HEK293T (cell line): ENCODE measurements around the gene PRPF6.
A peak's percentile ranks its signal among the peaks of the same experiment; 100 is the strongest.

Experiments
- CTCF ChIA-PET: fragments of 350-600 bp; formaldehyde crosslinking; extraction: SDS; loops from one replicate; lab custom pipeline; 2021; ENCODE audit warnings: antibody characterized with exemption, inconsistent platforms; lab: Yijun Ruan, JAX
- POLR2A ChIA-PET: fragments of 350-600 bp; formaldehyde crosslinking; extraction: SDS; loops from one replicate; lab custom pipeline; 2020; ENCODE audit warnings: antibody characterized with exemption, inconsistent platforms; lab: Yijun Ruan, JAX
- DNase-seq: peaks from one replicate; pipeline ENCODE4 v3.0.0; 2012; ENCODE audit warnings: mixed read lengths; ENCODE audit errors: extremely low spot score
- ARNT ChIP-seq: fragments of 450-650 bp; IDR thresholded peaks from 2 replicates; pipeline ENCODE4 v1.6.1; 2017; ENCODE audit warnings: mild to moderate bottlenecking
- BHLHE40 ChIP-seq: fragments of 450-650 bp; IDR thresholded peaks from 2 replicates; pipeline ENCODE4 v1.6.1; 2016; ENCODE audit warnings: mild to moderate bottlenecking, moderate library complexity, borderline replicate concordance
- CTBP1 ChIP-seq: fragments of 450-650 bp; IDR thresholded peaks from 2 replicates; pipeline ENCODE4 v1.6.1; 2016; ENCODE audit warnings: borderline replicate concordance
- ELF4 ChIP-seq: fragments of 450-650 bp; IDR thresholded peaks from 2 replicates; pipeline ENCODE4 v1.6.1; 2017; ENCODE audit warnings: antibody characterized with exemption
- FOXA1 ChIP-seq: fragments of 450-650 bp; IDR thresholded peaks from 2 replicates; pipeline ENCODE4 v1.6.1; 2016; ENCODE audit warnings: mild to moderate bottlenecking
- FOXK2 ChIP-seq: fragments of 450-650 bp; IDR thresholded peaks from 2 replicates; pipeline ENCODE4 v1.6.1; 2016; ENCODE audit warnings: mild to moderate bottlenecking
- FOXM1 ChIP-seq: fragments of 450-650 bp; IDR thresholded peaks from 2 replicates; pipeline ENCODE4 v1.6.1; 2017; ENCODE audit warnings: mild to moderate bottlenecking, borderline replicate concordance
- HDGF ChIP-seq: fragments of 450-650 bp; IDR thresholded peaks from 2 replicates; pipeline ENCODE4 v1.6.1; 2017; ENCODE audit warnings: antibody characterized with exemption, borderline replicate concordance
- L3MBTL2 ChIP-seq: fragments of 450-650 bp; conservative IDR thresholded peaks from 2 replicates; pipeline ENCODE4 v1.6.1; 2016; ENCODE audit warnings: mild to moderate bottlenecking
- LEF1 ChIP-seq: fragments of 450-650 bp; IDR thresholded peaks from 2 replicates; pipeline ENCODE4 v1.6.1; 2017; ENCODE audit warnings: mild to moderate bottlenecking, borderline replicate concordance
- NFRKB ChIP-seq: fragments of 450-650 bp; IDR thresholded peaks from 2 replicates; pipeline ENCODE4 v1.6.1; 2016; ENCODE audit warnings: mild to moderate bottlenecking, moderate library complexity
- PKNOX1 ChIP-seq: fragments of 450-650 bp; IDR thresholded peaks from 2 replicates; pipeline ENCODE4 v1.6.1; 2016
- SP1 ChIP-seq: fragments of 450-650 bp; IDR thresholded peaks from 2 replicates; pipeline ENCODE4 v1.6.1; 2017
- SUZ12 ChIP-seq: fragments of 450-650 bp; IDR thresholded peaks from 2 replicates; pipeline ENCODE4 v1.6.1; 2016; ENCODE audit warnings: mild to moderate bottlenecking
- TARDBP ChIP-seq: fragments of 450-650 bp; IDR thresholded peaks from 2 replicates; pipeline ENCODE4 v1.6.1; 2016
- ZNF384 ChIP-seq: fragments of 450-650 bp; IDR thresholded peaks from 2 replicates; pipeline ENCODE4 v1.6.1; 2016

PRPF6 gene

GRCh38 chr20:64037199-64037497 lies 56.2 kb downstream of the PRPF6 start:
- CTCF ChIA-PET, result interaction anchor here (1.5 kb wide), 1 partner anchor 57 kb away, joined by 7 read pairs; the partner anchor contains the start of gene SAMD10
- no peak for DNase-seq
- POLR2A ChIA-PET, result interaction anchor here (0.9 to 1.5 kb wide), 2 partner anchors 10 to 25 kb away, joined by 4 read pairs; no protein-coding TSS in a partner anchor
- TF ChIP-seq NFRKB (no peak), PKNOX1 (no peak), HDGF (no peak), ARNT (no peak), BHLHE40 (no peak), LEF1 (no peak), ELF4 (no peak), SP1 (no peak), FOXA1 (no peak), TARDBP (no peak), CTBP1 (no peak), SUZ12 (no peak), ZNF384 (no peak), FOXM1 (no peak), FOXK2 (no peak), L3MBTL2 (no peak)

DNA sequence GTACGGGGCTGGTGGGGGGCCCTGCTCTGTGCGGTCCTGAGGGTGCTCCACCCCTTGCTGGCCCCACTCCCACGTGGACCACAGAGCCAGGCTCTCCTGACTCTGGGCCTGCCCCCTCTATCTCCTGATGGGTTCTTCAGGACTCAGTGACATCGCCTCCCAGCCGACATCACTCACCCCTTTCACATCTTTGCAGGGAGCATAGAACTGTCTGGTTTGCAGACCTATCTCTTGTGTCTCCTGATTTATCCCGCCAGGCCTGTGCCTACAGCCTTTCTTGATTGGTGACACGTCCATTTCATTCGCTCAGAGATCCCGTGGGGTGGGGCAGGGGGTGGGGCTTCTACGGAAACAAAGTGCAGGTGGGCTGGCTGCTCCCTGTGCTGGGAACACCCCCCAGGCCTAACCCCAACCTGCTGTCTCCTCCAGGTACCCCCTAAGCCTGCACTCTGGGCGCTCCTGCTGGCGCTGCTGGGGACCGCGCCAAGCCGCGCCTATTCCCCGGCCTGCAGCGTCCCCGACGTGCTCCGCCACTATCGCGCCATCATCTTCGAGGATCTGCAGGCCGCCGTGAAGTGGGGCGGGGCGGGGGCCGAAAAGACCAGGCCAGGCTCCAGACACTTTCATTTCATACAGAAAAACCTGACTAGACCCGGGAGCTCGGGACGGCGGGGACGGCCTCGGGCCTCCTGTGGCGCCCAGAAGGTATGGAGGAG lies 56.7 kb downstream of the PRPF6 start:
- POLR2A ChIA-PET, result interaction anchor here (1.5 to 2.1 kb wide), 2 partner anchors 10 to 15 kb away, joined by 4 to 12 read pairs; no protein-coding TSS in a partner anchor
- CTCF ChIA-PET, result interaction anchor here (0.7 to 1.7 kb wide), 6 partner anchors 10 to 64 kb away, joined by 3 to 10 read pairs (median 4); partner anchors contain the start of gene SAMD10
- DNase-seq, result no peak
- no peak for TF ChIP-seq L3MBTL2
- TF ChIP-seq LEF1, result no peak
- TF ChIP-seq PKNOX1, result no peak
- TF ChIP-seq CTBP1, result no peak
- TF ChIP-seq FOXK2, result no peak
- TF ChIP-seq ARNT, result no peak
- TF ChIP-seq SUZ12, result no peak
- no peak for TF ChIP-seq FOXM1
- TF ChIP-seq ELF4, result no peak
- no peak for TF ChIP-seq HDGF
- no peak for TF ChIP-seq SP1
- no peak for TF ChIP-seq ZNF384
- TF ChIP-seq TARDBP, result no peak
- TF ChIP-seq FOXA1, result no peak
- TF ChIP-seq BHLHE40, result no peak
- no peak for TF ChIP-seq NFRKB

GRCh38 chr20:64038224-64038564 lies 57.3 kb downstream of the PRPF6 start:
- TF ChIP-seq ZNF384, result no peak
- TF ChIP-seq LEF1, result no peak
- no peak for TF ChIP-seq FOXM1
- TF ChIP-seq ELF4, result no peak
- no peak for TF ChIP-seq HDGF
- no peak for TF ChIP-seq FOXK2
- TF ChIP-seq L3MBTL2, result no peak
- TF ChIP-seq FOXA1, result no peak
- TF ChIP-seq NFRKB, result no peak
- no peak for TF ChIP-seq SUZ12
- TF ChIP-seq CTBP1, result no peak
- TF ChIP-seq TARDBP, result no peak
- TF ChIP-seq BHLHE40, result no peak
- TF ChIP-seq PKNOX1, result no peak
- no peak for TF ChIP-seq ARNT
- TF ChIP-seq SP1, result no peak
- ChIA-PET CTCF (interaction anchor here (0.7 to 1.7 kb wide), 11 partner anchors 9 to 82 kb away, joined by 3 to 10 read pairs (median 5); partner anchors contain the start of genes RGS19 and SAMD10), POLR2A (interaction anchor here (0.8 to 2.1 kb wide), 3 partner anchors 15 to 58 kb away, joined by 3 to 12 read pairs (median 6); partner anchors contain the start of gene TCEA2)
- no peak for DNase-seq

DNA sequence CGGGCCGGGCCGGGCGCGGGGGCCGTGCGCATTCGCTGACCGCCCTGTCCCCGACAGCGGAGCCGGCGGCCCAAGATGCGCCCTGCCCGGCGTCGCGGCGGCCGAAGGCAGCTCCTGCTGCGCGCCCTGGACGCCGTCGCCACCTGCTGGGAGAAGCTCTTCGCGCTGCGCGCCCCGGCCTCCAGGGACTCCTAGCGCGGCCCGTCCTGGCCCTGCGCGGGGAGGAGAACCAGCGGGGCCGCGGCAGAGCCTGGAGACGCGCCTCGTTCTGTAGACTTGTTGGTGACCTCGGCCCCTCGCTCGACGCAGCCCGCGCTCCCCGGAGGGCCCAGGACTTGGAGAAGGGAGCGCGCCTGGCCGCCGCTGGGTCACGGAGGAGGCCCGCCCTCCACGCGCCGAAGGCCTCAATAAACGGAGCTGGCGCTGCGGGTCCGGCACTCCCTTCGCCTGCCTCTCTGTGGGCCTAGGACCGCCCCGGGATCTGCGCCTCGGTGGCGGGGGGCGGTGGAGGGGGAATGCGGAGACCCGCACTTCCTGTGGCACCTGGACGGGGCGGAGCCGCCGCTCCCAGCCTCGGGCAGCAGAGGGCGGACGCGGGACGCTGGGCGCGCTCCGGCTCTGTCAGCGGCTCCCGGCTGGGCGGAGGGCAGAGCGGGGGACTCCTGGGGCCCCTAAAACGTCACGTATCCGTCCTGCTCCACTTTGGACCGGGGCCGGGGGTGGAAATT lies 57.8 kb downstream of the PRPF6 start:
- POLR2A ChIA-PET, result interaction anchor here (0.8 to 2.1 kb wide), 5 partner anchors 14 to 58 kb away, joined by 3 to 12 read pairs (median 6); partner anchors contain the start of genes PRPF6 and TCEA2
- TF ChIP-seq L3MBTL2, result peak; percentile 59; the same call in 1 of the 2 replicates
- TF ChIP-seq NFRKB, result no peak
- CTCF ChIA-PET, result interaction anchor here (0.6 to 1.7 kb wide), 14 partner anchors 9 to 82 kb away, joined by 3 to 10 read pairs (median 4); partner anchors contain the start of genes RGS19 and SAMD10
- peak; percentile 88 for DNase-seq
